Neural crest cell (in vitro differentiated cells): ENCODE data around the gene TOP3B. TPM values are rescaled to one million over a fixed set of nuclear protein-coding genes. Genes with fewer than 3 reads are reported as not detected.

Experiments used
- DNase-seq: peaks from one replicate; pipeline ENCODE4 v3.0.0; 2021; ENCODE audit warnings: low read depth, mixed read lengths, low spot score
- H3K27ac Mint-ChIP-seq: one replicate; pipeline ENCODE4 v1.8.0; 2021; ENCODE audit warnings: mild to moderate bottlenecking, mixed read lengths; ENCODE audit not compliant: unreplicated experiment
- H3K27me3 Mint-ChIP-seq: 2 replicates; pipeline ENCODE4 v1.8.0; 2021; ENCODE audit warnings: low read depth, mild to moderate bottlenecking, mixed read lengths
- H3K36me3 Mint-ChIP-seq: 2 replicates; pipeline ENCODE4 v1.8.0; 2021; ENCODE audit warnings: low read depth, mild to moderate bottlenecking, mixed read lengths
- H3K4me1 Mint-ChIP-seq: 2 replicates; pipeline ENCODE4 v1.8.0; 2021; ENCODE audit warnings: mixed read lengths
- H3K4me3 Mint-ChIP-seq: one replicate; pipeline ENCODE4 v1.8.0; 2021; ENCODE audit warnings: mild to moderate bottlenecking, mixed read lengths
- H3K9me3 Mint-ChIP-seq: 2 replicates; pipeline ENCODE4 v1.8.0; 2021; ENCODE audit warnings: mixed read lengths
- long read RNA-seq: library from polyadenylated mRNA; unstranded; transcript quantifications from one replicate; pipeline ENCODE4 v2.0.0, GENCODE V29; 2020
- total RNA-seq: library from RNA; stranded (reverse); gene quantifications from 2 replicates; pipeline ENCODE4 v1.2.1, GENCODE V29; 2021
- TF ChIP-seq, protein P1 (sequence below): fragments of 200-600 bp; sonication (generic); conservative IDR thresholded peaks from 2 replicates; pipeline ENCODE4 v1.5.0; 2021; ENCODE audit warnings: antibody characterized with exemption, mild to moderate bottlenecking

TOP3B gene
- total RNA-seq: 77.0 and 77.5 TPM in 2 replicates
- long read RNA-seq, partial matches to known transcripts: 3 of 9 reads
- long read RNA-seq, other reads (novel, unspliced or antisense): 4 of 9 reads

GRCh38 chr22:21982338-21982965, at the start of gene TOP3B:
Gene TOP3B, minus strand, starts transcription at chr22:21982787. Its CDS starts 7,078 bp downstream, at chr22:21975709.
- H3K27me3 Mint-ChIP-seq: no peaks in the 10 kb centered on the region
- H3K36me3 Mint-ChIP-seq: no peaks in the 10 kb centered on the region
- H3K27ac Mint-ChIP-seq: peak within 1 kb of the TSS; percentile 57
- peak; percentile 74 for DNase-seq
- H3K9me3 Mint-ChIP-seq: no peaks in the 10 kb centered on the region
- peak within 1 kb of the TSS; percentile 92 for H3K4me3 Mint-ChIP-seq
- H3K4me1 Mint-ChIP-seq: peaks cover 21% of the 10 kb centered on the region
- TF ChIP-seq, protein P1, sequence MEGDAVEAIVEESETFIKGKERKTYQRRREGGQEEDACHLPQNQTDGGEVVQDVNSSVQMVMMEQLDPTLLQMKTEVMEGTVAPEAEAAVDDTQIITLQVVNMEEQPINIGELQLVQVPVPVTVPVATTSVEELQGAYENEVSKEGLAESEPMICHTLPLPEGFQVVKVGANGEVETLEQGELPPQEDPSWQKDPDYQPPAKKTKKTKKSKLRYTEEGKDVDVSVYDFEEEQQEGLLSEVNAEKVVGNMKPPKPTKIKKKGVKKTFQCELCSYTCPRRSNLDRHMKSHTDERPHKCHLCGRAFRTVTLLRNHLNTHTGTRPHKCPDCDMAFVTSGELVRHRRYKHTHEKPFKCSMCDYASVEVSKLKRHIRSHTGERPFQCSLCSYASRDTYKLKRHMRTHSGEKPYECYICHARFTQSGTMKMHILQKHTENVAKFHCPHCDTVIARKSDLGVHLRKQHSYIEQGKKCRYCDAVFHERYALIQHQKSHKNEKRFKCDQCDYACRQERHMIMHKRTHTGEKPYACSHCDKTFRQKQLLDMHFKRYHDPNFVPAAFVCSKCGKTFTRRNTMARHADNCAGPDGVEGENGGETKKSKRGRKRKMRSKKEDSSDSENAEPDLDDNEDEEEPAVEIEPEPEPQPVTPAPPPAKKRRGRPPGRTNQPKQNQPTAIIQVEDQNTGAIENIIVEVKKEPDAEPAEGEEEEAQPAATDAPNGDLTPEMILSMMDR: no peak

GRCh38 chr22:22031183-22031945, 48.8 kb upstream of the TOP3B start:
- Mint-ChIP-seq H3K27ac (no peak overlapping the region), H3K4me3 (no peak overlapping the region), H3K9me3 (no peaks in the 10 kb centered on the region), H3K36me3 (no peaks in the 10 kb centered on the region), H3K4me1 (peaks cover 6% of the 10 kb centered on the region), H3K27me3 (peaks cover 6% of the 10 kb centered on the region)
- TF ChIP-seq, protein P1: no peak
- no peak for DNase-seq

DNA sequence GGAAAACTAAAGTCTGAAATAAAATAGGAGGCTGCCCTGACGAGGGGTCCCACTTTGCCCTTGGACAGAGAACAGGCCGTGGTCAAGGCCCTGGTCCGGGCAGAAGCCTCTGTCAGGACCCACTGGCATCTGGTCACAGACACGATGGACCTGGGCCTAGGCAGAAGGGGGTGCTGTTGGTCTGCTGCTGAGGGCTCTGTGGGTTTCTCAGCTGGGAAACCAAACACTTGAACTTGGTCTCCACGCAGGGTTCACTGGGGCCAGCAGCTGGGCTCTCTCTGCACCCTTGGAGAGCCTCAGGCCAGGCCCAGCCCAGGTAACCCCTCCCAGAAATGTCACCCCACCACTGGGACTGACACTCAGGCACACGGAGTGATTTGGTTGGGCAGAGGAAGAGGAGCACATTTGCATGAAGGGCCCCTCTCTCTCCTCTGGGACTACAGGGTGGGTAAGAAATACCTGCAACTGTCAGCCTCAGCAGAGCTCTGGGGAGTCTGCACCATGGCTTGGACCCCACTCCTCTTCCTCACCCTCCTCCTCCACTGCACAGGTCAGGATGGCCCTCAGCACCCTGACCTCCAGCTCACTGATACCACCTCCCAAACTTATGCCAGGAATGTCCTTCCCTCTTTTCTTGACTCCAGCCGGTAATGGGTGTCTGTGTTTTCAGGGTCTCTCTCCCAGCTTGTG, 48.1 kb upstream of the TOP3B start:
- DNase-seq: no peak
- Mint-ChIP-seq H3K4me3 (no peak overlapping the region), H3K4me1 (peaks cover 11% of the 10 kb centered on the region), H3K9me3 (no peaks in the 10 kb centered on the region), H3K36me3 (no peaks in the 10 kb centered on the region), H3K27ac (no peak overlapping the region), H3K27me3 (peaks cover 6% of the 10 kb centered on the region)
- TF ChIP-seq, protein P1: peak; percentile 41

GRCh38 chr22:22027955-22028354, 45.4 kb upstream of the TOP3B start:
- Mint-ChIP-seq H3K9me3 (no peaks in the 10 kb centered on the region), H3K4me1 (peaks cover 11% of the 10 kb centered on the region), H3K4me3 (no peak overlapping the region), H3K27me3 (no peaks in the 10 kb centered on the region), H3K36me3 (no peaks in the 10 kb centered on the region), H3K27ac (no peak overlapping the region)
- TF ChIP-seq, protein P1: no peak
- DNase-seq: no peak

- Mint-ChIP-seq H3K27me3 (no peaks in the 10 kb centered on the region), H3K27ac (peak overlapping the region; percentile 62)
Measured at GRCh38 chr22:22026157-22026831, 43.7 kb upstream of the TOP3B start.

More at GRCh38 chr22:22026157-22026831, 43.7 kb upstream of the TOP3B start:
- DNase-seq: no peak
- H3K9me3 Mint-ChIP-seq: no peaks in the 10 kb centered on the region
- TF ChIP-seq, protein P1: no peak
- H3K4me3 Mint-ChIP-seq: no peak overlapping the region
- no peaks in the 10 kb centered on the region for H3K36me3 Mint-ChIP-seq
- H3K4me1 Mint-ChIP-seq: peaks cover 11% of the 10 kb centered on the region
